GM21786 (cell line): Measurements from ENCODE around the gene SYCE1.

Experiments used
- ATAC-seq: cut with Tn5 transposase; IDR thresholded peaks from one replicate; pipeline ENCODE4 v1.9.1; 2021; ENCODE audit not compliant: unreplicated experiment

Gene SYCE1

DNA sequence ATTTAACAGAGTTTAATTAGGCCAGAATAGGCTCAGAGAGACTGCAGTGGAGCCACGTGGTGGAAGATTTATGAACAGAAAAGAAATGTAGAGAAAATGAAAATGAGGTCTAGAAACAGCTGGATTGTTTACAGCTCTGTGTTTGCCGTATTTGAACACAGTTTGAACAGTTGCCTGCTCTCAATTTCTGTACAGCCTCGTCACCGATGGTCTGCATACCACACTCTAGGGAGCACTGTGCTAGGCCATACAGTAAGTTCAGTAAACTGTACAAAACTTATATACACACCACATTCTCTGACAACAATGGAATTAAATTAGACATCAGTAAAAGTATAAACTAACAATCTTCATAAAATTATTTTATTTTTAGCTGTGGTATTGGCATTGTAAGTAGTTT, 49.3 kb downstream of the SYCE1 start:
- ATAC-seq: no peak

GRCh38 chr10:133515471-133515870, 49.9 kb downstream of the SYCE1 start:
- ATAC-seq: no peak

DNA sequence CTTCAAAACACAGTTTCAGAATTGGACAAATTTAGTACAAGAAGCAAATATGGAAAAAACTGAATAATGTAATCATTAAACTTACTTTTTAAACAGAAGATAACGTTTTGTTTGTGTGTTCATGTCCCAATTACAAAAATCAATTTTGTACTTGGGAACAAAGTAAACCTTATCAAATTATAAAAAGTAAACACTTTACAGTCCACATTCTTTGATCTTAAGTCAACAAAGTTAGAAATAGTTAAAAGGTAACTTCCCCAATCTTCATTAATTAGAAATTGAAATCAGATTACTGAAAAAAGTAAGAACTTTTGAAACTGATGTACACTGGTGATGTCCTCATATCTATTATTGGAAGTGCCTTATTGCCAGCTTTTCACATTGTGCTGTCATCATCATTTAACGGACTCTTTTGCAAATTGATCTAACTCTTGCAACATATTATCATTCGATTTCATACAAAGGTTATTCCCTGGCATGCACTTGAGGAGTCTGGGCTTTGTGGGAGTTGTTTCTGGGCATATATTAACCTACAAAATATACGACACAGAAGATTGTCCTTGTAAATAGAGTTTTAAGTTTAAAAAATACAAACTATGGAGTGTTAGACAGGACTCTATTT, 53.4 kb downstream of the SYCE1 start:
- no peak for ATAC-seq

- no peak for ATAC-seq
These were observed 54.0 kb downstream of the SYCE1 start for GRCh38 chr10:133511408-133511807.

DNA sequence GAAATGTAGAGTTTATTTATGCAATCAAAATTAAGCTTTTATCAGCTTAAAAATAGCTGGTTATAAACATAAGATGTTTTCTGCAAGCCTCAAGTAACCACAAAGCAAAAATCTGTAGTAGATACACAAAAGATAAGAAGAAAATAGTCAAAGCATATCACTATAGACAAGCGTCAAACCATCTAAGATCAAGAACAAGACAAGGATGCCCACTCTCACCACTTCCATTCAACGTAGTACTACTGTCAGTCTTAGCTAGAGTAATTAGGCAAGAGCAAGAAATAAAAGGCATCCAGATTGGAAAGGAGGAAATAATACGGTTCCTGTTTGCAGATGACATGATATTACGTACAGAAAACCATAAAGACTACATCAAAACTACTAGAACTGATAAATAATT, 55.7 kb downstream of the SYCE1 start:
- no peak for ATAC-seq
